ENCODE results near the gene LEO1.

Gene LEO1

GRCh38 chr15:51931016-51931415, 40.6 kb downstream of the LEO1 start:
- DNase-seq (ENCODE audit: low read depth), result no peak

DNA sequence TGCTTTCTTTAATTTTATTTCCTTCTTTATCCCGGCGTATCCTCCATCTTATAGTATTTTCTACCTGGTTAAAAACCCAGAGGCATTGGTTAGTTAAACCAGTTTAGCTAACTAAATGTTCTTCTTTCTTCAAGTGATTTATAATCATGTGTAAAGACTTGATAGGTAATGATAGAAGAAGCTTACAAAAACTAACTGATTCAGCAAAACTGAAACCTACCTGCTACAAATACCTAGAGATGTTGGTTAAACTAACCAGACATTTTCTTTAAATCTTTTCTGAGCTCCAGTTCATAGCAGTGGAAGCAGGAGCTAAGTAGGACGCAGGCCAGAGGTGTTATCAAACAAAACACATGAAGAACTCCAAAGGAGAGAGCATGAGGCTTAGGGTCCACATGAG, 44.8 kb downstream of the LEO1 start:
- DNase-seq (ENCODE audit: low read depth), result no peak

DNA sequence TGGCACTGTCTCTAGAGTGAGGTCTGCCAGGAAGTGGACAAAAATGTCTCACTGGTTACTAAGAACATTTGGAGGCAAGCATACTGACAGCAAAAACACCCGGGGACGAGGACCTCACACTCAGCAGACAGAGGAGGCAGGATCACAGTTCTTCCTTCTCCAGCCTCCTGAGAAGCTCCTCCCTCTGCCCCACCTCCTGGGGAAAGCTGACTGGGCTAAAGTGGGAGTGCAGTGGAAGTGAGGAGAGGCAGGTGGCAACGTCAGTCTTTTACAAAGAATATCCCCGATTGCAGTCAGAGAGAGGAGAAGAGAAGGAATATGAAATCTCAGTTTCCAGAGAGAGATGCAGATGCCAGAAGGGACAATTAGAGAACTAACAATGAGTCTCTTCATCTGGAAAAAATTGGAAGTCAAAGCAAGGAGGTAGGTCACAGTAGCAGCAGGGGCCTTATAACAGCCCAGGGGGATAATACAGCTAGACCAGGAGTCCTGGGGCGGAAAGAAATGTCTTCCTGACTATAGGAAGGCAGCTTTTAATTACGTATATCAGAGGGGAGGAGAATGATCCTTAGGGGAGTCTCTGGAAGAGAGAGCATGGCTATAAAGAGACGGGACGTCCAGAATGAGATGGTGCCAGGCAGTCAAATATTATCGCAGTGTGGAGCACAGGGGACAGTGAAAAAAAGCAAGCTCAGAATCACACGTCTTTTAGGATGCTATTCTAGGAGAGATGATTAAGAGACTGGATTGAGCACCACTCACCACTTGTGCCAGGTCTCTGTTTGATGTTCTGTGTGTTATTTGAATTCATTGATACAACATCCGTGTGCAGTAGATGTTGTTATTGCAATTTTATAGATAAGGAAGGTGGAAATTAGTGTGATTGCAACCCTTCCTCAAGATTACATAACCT, 47.2 kb downstream of the LEO1 start:
- DNase-seq (ENCODE audit: low read depth), result no peak

- DNase-seq (ENCODE audit: low read depth), result no peak
Measured at GRCh38 chr15:51917493-51917892, 54.1 kb downstream of the LEO1 start.

- no peak for DNase-seq (ENCODE audit: low read depth)
Measured at GRCh38 chr15:51912528-51912927, 59.0 kb downstream of the LEO1 start.

GRCh38 chr15:51909584-51909983, 62.0 kb downstream of the LEO1 start:
- DNase-seq (ENCODE audit: low read depth), result no peak

DNA sequence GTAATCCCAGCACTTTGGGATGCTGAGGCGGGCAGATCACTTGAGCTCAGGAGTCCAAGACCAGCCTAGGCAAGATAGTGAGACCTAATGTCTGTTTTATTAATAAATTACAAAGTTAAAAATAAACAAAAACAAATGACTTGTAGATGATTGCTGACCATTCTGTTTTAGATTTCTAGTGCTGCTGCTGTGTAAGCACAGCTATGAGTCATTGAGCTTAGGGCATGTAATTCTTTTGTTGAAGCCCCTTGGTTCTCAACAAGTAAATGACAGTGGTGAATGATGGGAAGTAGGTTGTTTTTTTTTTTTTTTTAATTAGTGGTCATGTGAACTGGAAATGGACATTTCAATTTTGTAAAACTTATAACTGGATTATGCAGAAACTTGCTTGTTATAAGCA, 63.3 kb downstream of the LEO1 start:
- no peak for DNase-seq (ENCODE audit: low read depth)

DNA sequence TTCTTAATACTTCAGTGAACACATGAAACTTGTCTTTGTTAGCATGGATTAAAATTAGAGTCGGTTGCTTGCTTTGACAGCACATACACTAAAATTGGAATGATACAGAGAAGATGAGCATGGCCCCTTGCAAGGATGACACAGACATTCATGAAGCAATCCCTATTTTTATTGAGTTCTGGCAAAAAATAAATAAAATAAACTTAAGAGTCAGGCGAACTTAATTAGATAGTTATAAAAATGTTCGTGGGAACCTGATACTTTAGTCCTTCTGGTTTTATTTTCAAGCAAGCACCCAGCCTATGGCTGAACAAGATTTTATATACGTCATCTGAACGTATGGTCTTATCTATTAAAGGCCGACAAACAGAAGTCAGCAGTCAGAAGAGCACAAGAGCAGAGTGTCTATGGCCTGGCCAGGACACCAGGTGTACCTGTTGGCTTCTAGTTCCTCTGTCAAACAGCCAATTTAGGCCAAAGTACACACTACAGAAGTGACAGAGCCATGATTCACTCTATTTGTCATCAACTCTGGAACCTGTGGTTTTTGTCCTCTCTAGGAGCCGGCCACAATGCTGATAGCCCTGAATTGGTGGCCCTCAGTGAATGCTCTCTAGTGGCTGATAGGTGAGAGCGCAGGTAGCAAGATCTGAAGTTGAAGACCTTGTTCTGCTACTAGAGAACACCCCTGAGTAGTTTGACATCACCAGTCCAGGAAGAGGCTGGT, 64.3 kb downstream of the LEO1 start:
- no peak for DNase-seq (ENCODE audit: low read depth)

DNA sequence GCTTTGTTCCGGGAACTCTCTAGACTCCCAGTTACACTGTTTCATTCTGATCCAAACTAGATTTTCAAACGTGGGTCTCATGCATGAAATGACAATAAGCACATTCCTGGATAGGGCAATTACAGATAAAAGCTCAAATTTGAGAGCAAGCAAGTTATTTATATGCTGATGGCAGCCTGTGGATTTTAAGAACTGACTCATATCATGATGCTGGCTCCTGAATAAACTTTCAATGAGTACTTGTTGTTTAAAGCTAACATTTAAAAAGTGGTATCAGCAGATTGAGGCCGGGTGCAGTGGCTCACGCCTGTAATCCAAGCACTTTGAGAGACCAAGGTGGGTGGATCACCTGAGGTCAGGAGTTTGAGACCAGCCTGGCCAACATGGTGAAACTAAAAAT, 66.6 kb downstream of the LEO1 start:
- DNase-seq (ENCODE audit: low read depth), result no peak

DNA sequence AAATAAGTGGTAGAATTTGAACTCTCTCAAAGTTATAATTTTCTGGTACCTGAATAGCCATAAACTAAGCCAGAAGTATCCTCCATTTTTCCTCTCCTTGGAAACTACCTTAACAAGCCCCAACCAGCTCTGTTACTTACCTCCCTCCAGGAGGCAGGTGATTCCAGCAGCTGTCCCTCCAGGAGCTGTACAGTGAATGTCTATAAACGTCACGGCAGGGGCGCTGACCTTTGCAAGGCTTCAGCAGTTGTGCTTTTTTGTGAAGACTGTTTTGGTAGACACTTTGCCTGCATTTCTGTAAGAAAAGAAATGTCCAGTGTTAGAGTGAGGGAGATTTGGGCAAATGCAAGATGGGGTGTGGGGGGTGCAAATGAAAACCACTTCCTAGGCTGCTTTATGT, 67.2 kb downstream of the LEO1 start:
- DNase-seq (ENCODE audit: low read depth), result no peak

DNA sequence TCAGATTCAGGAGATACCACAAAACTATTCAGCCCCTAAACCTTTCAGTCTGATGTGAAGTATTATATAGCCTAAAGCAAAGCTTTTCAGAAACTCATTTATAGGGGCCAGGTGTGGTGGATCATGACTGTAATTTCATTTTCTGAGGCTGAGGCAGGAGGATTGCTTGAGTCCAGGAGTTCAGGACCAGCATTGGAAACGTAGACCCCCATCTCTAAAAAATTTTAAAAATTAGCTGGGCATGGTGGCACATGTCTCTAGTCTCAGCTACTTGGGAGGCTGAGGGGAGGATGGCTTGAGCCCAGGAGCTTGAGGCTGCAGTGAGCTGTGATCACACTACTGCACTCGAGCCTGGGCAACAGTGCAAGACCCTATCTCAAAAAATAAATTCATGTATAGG, 82.1 kb downstream of the LEO1 start:
- no peak for DNase-seq (ENCODE audit: low read depth)

GRCh38 chr15:51888593-51889195, 82.9 kb downstream of the LEO1 start:
- DNase-seq (ENCODE audit: low read depth), result no peak

Measured in fibroblast of the conjunctiva (primary cell).